ENCODE measurements around the gene CD58.

The CD58 gene

GRCh38 chr1:116554924-116555323, 15.9 kb downstream of the CD58 start:
- Histone ChIP-seq H3K79me2 (ENCODE audit: insufficient read depth, low read length) (no peaks in the 10 kb centered on the region), H3K4me3 (ENCODE audit: insufficient read depth, low read length, poor library complexity, severe bottlenecking) (no peak overlapping the region), H3K27ac (ENCODE audit: low read depth, low read length) (no peak overlapping the region), H3K36me3 (ENCODE audit: low read length) (no peaks in the 10 kb centered on the region), H3K9me2 (replicated peaks; ENCODE audit: insufficient read depth, low read length) (no peaks in the 10 kb centered on the region), H3K9ac (ENCODE audit: low read length) (no peak overlapping the region), H3F3A (ENCODE audit: insufficient read depth) (no peaks in the 10 kb centered on the region), H4K20me1 (ENCODE audit: low read depth, low read length) (0 out of 2 replicates have a peak, but pooled peaks cover 4% of the 10 kb centered on the region), H3K9me3 (ENCODE audit: insufficient read depth, low read length) (no peaks in the 10 kb centered on the region), H3K27me3 (ENCODE audit: low read length) (no peaks in the 10 kb centered on the region), H3K4me2 (ENCODE audit: low read depth, low read length, poor library complexity, severe bottlenecking) (no peak overlapping the region), H2AFZ (ENCODE audit: low read depth, low read length, severe bottlenecking) (no peak overlapping the region)
- TF ChIP-seq CTCF (IDR thresholded peaks at IDR 0.05; ENCODE audit: insufficient read depth, low read length, poor library complexity, severe bottlenecking) = no peak
- TF ChIP-seq EZH2phosphoT487 (conservative IDR thresholded peaks at IDR 0.05; ENCODE audit: low read length) = no peak

GRCh38 chr1:116553386-116554115, 17.3 kb downstream of the CD58 start:
- H3K27ac ChIP-seq (ENCODE audit: low read depth, low read length) = no peak overlapping the region

GRCh38 chr1:116546354-116546977, 24.4 kb downstream of the CD58 start:
- Histone ChIP-seq H3K9me3 (ENCODE audit: insufficient read depth, low read length) (no peaks in the 10 kb centered on the region), H3F3A (ENCODE audit: insufficient read depth) (no peaks in the 10 kb centered on the region), H2AFZ (ENCODE audit: low read depth, low read length, severe bottlenecking) (no peak overlapping the region), H3K4me2 (ENCODE audit: low read depth, low read length, poor library complexity, severe bottlenecking) (no peak overlapping the region), H3K9ac (ENCODE audit: low read length) (no peak overlapping the region), H3K9me2 (replicated peaks; ENCODE audit: insufficient read depth, low read length) (no peaks in the 10 kb centered on the region), H3K36me3 (ENCODE audit: low read length) (no peaks in the 10 kb centered on the region), H4K20me1 (ENCODE audit: low read depth, low read length) (no peaks in the 10 kb centered on the region), H3K4me3 (ENCODE audit: insufficient read depth, low read length, poor library complexity, severe bottlenecking) (no peak overlapping the region), H3K27ac (ENCODE audit: low read depth, low read length) (no peak overlapping the region), H3K79me2 (ENCODE audit: insufficient read depth, low read length) (no peaks in the 10 kb centered on the region), H3K27me3 (ENCODE audit: low read length) (no peaks in the 10 kb centered on the region)
- TF ChIP-seq EZH2phosphoT487 (conservative IDR thresholded peaks at IDR 0.05; ENCODE audit: low read length) (no peak), CTCF (IDR thresholded peaks at IDR 0.05; ENCODE audit: insufficient read depth, low read length, poor library complexity, severe bottlenecking) (no peak)

More at GRCh38 chr1:116553386-116554115, 17.3 kb downstream of the CD58 start:
- Histone ChIP-seq H3K4me2 (ENCODE audit: low read depth, low read length, poor library complexity, severe bottlenecking) (no peak overlapping the region), H3K27me3 (ENCODE audit: low read length) (no peaks in the 10 kb centered on the region), H3K9me3 (ENCODE audit: insufficient read depth, low read length) (no peaks in the 10 kb centered on the region), H4K20me1 (ENCODE audit: low read depth, low read length) (0 out of 2 replicates have a peak, but pooled peaks cover 2% of the 10 kb centered on the region), H3K36me3 (ENCODE audit: low read length) (no peaks in the 10 kb centered on the region), H3K9me2 (replicated peaks; ENCODE audit: insufficient read depth, low read length) (no peaks in the 10 kb centered on the region), H3F3A (ENCODE audit: insufficient read depth) (no peaks in the 10 kb centered on the region), H3K79me2 (ENCODE audit: insufficient read depth, low read length) (no peaks in the 10 kb centered on the region), H3K4me3 (ENCODE audit: insufficient read depth, low read length, poor library complexity, severe bottlenecking) (no peak overlapping the region), H2AFZ (ENCODE audit: low read depth, low read length, severe bottlenecking) (no peak overlapping the region), H3K9ac (ENCODE audit: low read length) (no peak overlapping the region)
- TF ChIP-seq EZH2phosphoT487 (conservative IDR thresholded peaks at IDR 0.05; ENCODE audit: low read length) = no peak
- no peak for TF ChIP-seq CTCF (IDR thresholded peaks at IDR 0.05; ENCODE audit: insufficient read depth, low read length, poor library complexity, severe bottlenecking)
